Prostate gland (tissue), 2 donors: ENCODE measurements around the gene LRRC36.

ENCODE experiments used
- POLR2AphosphoS5 ChIP-seq: sonication (generic); formaldehyde crosslinking; IDR thresholded peaks from one replicate; pipeline ENCODE4 v1.6.1; 2017; ENCODE audit warnings: antibody characterized with exemption
- TF ChIP-seq, protein P1 (sequence below), 4 experiments: fragments of 200-600 bp in 2 of 4; fragments of 450-650 bp in 2 of 4; sonication (generic) in 2 of 4; IDR thresholded peaks; 1 replicate in 3 of 4; 2 replicates in 1 of 4; pipeline ENCODE4 v1.5.1; 2016 to 2019; ENCODE audit warnings: antibody characterized with exemption in 4 of 4, mild to moderate bottlenecking in 2 of 4, moderate library complexity in 2 of 4

GRCh38 chr16:67424261-67424615, 97.6 kb downstream of the LRRC36 start:
- TF ChIP-seq, protein P1, sequence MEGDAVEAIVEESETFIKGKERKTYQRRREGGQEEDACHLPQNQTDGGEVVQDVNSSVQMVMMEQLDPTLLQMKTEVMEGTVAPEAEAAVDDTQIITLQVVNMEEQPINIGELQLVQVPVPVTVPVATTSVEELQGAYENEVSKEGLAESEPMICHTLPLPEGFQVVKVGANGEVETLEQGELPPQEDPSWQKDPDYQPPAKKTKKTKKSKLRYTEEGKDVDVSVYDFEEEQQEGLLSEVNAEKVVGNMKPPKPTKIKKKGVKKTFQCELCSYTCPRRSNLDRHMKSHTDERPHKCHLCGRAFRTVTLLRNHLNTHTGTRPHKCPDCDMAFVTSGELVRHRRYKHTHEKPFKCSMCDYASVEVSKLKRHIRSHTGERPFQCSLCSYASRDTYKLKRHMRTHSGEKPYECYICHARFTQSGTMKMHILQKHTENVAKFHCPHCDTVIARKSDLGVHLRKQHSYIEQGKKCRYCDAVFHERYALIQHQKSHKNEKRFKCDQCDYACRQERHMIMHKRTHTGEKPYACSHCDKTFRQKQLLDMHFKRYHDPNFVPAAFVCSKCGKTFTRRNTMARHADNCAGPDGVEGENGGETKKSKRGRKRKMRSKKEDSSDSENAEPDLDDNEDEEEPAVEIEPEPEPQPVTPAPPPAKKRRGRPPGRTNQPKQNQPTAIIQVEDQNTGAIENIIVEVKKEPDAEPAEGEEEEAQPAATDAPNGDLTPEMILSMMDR (IDR thresholded peaks at IDR 0.05): no peak
- TF ChIP-seq POLR2AphosphoS5: no peak
